Cardiac muscle cell (in vitro differentiated cells and primary cell): ENCODE data around the gene NME4. TPM values are rescaled to one million over a fixed set of nuclear protein-coding genes. Genes with fewer than 3 reads are reported as not detected.
"Not testable (repeated sequence)": the region's sequence is repeated elsewhere in the genome, so short reads cannot be mapped to it uniquely, and the experiment has no call there.

Experiments used
- DNase-seq, 2 donors: peaks; one replicate each; pipeline versions ENCODE4 v3.0.0 to v3.0.0-alpha.2; 2010 to 2017; ENCODE audit warnings: low read depth in 1 of 2, low spot score in 1 of 2
- H3K27ac ChIP-seq: fragments of 200-600 bp; sonication (generic); 2 replicates; pipeline ENCODE4 v1.5.1; 2016
- H3K27me3 ChIP-seq: fragments of 200-600 bp; sonication (generic); 2 replicates; pipeline ENCODE4 v1.6.0; 2016; ENCODE audit warnings: control low read depth
- H3K36me3 ChIP-seq: fragments of 200-600 bp; sonication (generic); 2 replicates; pipeline ENCODE4 v1.5.1; 2016; ENCODE audit warnings: control low read depth
- H3K4me1 ChIP-seq: fragments of 200-600 bp; sonication (generic); 2 replicates; pipeline ENCODE4 v1.8.1; 2017; ENCODE audit warnings: low read depth, mild to moderate bottlenecking, mixed run types
- H3K4me3 ChIP-seq: fragments of 200-600 bp; sonication (generic); 2 replicates; pipeline ENCODE4 v1.5.1; 2016; ENCODE audit warnings: mild to moderate bottlenecking
- H3K9me3 ChIP-seq: fragments of 200-600 bp; sonication (generic); 2 replicates; pipeline ENCODE4 v1.5.1; 2017; ENCODE audit warnings: low read depth, mild to moderate bottlenecking, control low read depth
- polyA plus RNA-seq: library from polyadenylated mRNA; unstranded; fragments of >200 nt; fragmentation: Nextera tagmentation; extraction: Ambion mirVana; gene quantifications from 2 replicates; pipeline ENCODE4 v1.2.1, GENCODE V29; 2016
- total RNA-seq: library from RNA; depleted of rRNA; stranded (reverse); fragments of >200 nt; gene quantifications from 2 replicates; pipeline ENCODE4 v1.2.3, GENCODE V29; 2016
- TF ChIP-seq, protein P1 (sequence below): IDR thresholded peaks from 2 replicates; pipeline ENCODE4 v1.5.1; 2012; ENCODE audit warnings: low read depth, mild to moderate bottlenecking, low read length

The NME4 gene
- total and polyA plus RNA-seq, 2 experiments from 2014 or later = 452 to 518 TPM

- H3K27me3 ChIP-seq = no peaks in the 10 kb centered on the region
- H3K4me3 ChIP-seq = no peak overlapping the region
- DNase-seq = no peak
- H3K4me1 ChIP-seq = no peaks in the 10 kb centered on the region
- no peak overlapping the region for H3K27ac ChIP-seq
- H3K9me3 ChIP-seq = no peaks in the 10 kb centered on the region
- peaks cover 27% of the 10 kb centered on the region for H3K36me3 ChIP-seq
- TF ChIP-seq, protein P1, sequence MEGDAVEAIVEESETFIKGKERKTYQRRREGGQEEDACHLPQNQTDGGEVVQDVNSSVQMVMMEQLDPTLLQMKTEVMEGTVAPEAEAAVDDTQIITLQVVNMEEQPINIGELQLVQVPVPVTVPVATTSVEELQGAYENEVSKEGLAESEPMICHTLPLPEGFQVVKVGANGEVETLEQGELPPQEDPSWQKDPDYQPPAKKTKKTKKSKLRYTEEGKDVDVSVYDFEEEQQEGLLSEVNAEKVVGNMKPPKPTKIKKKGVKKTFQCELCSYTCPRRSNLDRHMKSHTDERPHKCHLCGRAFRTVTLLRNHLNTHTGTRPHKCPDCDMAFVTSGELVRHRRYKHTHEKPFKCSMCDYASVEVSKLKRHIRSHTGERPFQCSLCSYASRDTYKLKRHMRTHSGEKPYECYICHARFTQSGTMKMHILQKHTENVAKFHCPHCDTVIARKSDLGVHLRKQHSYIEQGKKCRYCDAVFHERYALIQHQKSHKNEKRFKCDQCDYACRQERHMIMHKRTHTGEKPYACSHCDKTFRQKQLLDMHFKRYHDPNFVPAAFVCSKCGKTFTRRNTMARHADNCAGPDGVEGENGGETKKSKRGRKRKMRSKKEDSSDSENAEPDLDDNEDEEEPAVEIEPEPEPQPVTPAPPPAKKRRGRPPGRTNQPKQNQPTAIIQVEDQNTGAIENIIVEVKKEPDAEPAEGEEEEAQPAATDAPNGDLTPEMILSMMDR = no peak
Observed at GRCh38 chr16:375212-375611, 21.8 kb upstream of the NME4 start.

DNA sequence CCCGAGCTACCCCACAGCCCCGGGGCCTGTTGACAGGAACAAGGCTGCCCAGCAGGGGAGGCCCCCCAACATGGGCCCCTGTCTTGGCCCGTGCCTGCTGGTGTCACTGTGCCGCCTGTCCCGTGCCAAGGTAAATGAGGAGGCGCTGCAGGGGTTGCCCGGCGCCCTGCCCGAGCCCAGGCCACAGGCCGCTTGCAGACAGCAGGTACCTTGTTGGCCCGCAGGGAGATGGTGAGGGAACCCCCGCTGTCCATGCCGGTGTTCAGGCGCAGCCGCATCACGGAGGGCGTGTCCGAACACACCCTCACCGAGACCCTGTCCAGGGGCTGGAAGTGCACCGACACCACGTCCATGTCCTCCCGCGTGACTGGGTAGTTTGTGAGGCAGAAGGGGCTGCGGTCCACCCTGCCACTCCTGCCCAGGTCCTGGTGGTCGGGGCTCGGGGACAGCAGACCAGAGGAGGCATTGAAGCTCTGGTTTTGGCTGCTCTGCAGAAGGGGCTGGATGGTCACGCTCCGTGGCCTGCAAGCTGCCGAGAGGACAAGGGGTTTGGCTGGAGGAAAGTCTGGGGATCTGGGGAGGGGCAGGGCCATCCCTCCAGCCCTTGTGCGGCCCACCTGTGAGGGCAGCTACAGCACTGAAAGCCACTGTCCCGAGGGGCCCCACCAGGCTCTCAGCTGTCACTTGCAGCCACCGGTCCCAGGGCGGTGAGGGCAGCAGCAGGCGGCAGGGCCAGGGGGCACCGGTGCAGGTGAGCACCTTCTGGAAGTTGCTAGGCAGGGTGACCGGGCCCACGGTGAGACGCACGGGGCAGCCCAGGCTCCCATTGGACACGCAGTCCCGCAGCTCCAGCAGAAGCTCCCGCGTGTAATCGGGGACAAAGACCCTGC lies 20.8 kb upstream of the NME4 start:
- H3K27me3 ChIP-seq = no peaks in the 10 kb centered on the region
- H3K4me3 ChIP-seq = no peak overlapping the region
- peaks cover 27% of the 10 kb centered on the region for H3K36me3 ChIP-seq
- no peak for DNase-seq
- TF ChIP-seq, protein P1 = no peak
- H3K4me1 ChIP-seq = no peaks in the 10 kb centered on the region
- no peaks in the 10 kb centered on the region for H3K9me3 ChIP-seq
- no peak overlapping the region for H3K27ac ChIP-seq

GRCh38 chr16:376817-377418 lies 20.1 kb upstream of the NME4 start:
- no peaks in the 10 kb centered on the region for H3K4me1 ChIP-seq
- H3K27ac ChIP-seq = no peak overlapping the region
- TF ChIP-seq, protein P1 = no peak
- peaks cover 22% of the 10 kb centered on the region for H3K36me3 ChIP-seq
- no peak for DNase-seq
- H3K27me3 ChIP-seq = no peaks in the 10 kb centered on the region
- H3K9me3 ChIP-seq = no peaks in the 10 kb centered on the region
- H3K4me3 ChIP-seq = no peak overlapping the region

DNA sequence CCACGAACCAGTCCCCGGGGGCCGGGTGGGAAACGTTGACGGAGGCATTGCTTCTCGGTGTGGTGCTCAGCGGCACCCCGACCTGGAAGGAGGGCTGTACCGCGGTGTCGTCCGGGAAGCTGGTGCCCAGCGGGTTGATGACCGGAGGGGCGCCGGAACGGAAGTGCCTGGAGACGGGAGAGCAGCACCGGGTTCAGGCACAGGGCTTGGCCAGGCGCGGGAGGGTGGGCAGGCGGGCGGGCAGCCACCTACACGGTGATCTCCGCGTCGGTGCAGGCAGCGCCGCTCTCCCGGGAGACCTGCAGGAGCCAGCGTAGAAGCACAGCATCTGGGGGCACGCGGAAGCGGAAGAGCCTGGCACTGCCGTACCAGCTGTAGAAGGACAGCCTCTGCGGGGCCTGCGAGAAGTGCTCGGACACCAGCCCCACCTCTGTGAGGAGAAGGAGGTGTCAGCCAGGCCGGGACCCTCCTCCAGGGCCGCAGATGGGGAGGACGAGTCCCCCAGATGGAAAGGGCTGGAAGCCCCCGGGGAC lies 19.5 kb upstream of the NME4 start:
- DNase-seq = no peak
- TF ChIP-seq, protein P1 = no peak
- H3K27ac ChIP-seq = no peak overlapping the region
- no peaks in the 10 kb centered on the region for H3K4me1 ChIP-seq
- no peak overlapping the region for H3K4me3 ChIP-seq
- no peaks in the 10 kb centered on the region for H3K9me3 ChIP-seq
- H3K36me3 ChIP-seq = peaks cover 21% of the 10 kb centered on the region
- no peaks in the 10 kb centered on the region for H3K27me3 ChIP-seq

DNA sequence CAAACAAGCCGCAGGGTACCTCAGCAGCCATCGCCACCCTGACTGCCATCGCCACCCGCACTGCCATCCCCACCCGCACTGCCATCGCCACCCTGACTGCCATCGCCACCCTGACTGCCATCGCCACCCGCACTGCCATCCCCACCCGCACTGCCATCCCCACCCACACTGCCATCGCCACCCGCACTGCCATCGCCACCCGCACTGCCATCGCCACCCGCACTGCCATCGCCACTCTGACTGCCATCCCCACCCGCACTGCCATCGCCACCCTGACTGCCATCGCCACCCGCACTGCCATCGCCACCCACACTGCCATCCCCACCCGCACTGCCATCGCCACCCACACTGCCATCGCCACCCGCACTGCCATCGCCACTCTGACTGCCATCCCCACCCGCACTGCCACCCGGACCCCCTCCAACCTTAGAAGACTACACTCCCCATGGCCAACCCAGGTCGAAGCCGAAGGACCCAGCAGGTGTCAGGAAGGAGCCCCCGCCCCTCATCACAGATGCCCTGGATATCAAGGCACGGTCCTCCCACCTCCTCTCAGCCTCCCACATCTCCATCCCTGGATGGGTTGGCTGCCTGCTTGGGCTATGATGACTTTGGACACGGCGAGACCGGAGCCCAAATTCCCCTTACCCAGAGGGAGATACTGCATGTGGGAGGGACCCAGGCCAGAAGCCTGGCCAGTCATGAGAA lies 18.7 kb upstream of the NME4 start:
- H3K4me3 ChIP-seq, DNase-seq, H3K27me3 ChIP-seq: not testable (repeated sequence)

More for the DNA sequence above, 18.7 kb upstream of the NME4 start:
- not testable (repeated sequence) for H3K27ac ChIP-seq, H3K4me1 ChIP-seq, H3K9me3 ChIP-seq
- peaks cover 20% of the 10 kb centered on the region for H3K36me3 ChIP-seq
